Right atrium auricular region (tissue), 2 donors: ENCODE measurements around the gene CEP131. TPM values are rescaled to one million over a fixed set of nuclear protein-coding genes. Genes with fewer than 3 reads are reported as not detected.

Experiments used
- DNase-seq: peaks from one replicate; pipeline ENCODE4 v3.0.0-alpha.2; 2019; ENCODE audit warnings: low spot score
- H3K27ac ChIP-seq, 2 donors: fragments of 200-600 bp; sonication (generic); 1 replicate in 1 of 2; 2 replicates in 1 of 2; pipeline ENCODE4 v1.5.1; 2016 to 2019
- H3K27me3 ChIP-seq, 2 donors: fragments of 200-600 bp; sonication (generic); one replicate each; pipeline versions ENCODE4 v1.5.1 to v1.6.0; 2017 to 2019
- H3K36me3 ChIP-seq: fragments of 200-600 bp; sonication (generic); one replicate; pipeline ENCODE4 v1.5.1; 2016
- H3K4me1 ChIP-seq, 2 donors: fragments of 200-600 bp; sonication (generic); one replicate each; pipeline versions ENCODE4 v1.5.1 to v1.6.0; 2017 to 2019
- H3K4me3 ChIP-seq, 2 donors: fragments of 200-600 bp; sonication (generic); 1 replicate in 1 of 2; 2 replicates in 1 of 2; pipeline ENCODE4 v1.5.1; 2017 to 2019; ENCODE audit warnings: mild to moderate bottlenecking in 1 of 2, moderate library complexity in 1 of 2
- H3K9me3 ChIP-seq, 2 donors: fragments of 200-600 bp; sonication (generic); one replicate each; pipeline ENCODE4 v1.5.1; 2019
- CTCF ChIP-seq, 2 donors: fragments of 200-600 bp; sonication (generic); IDR thresholded peaks; one replicate each; pipeline ENCODE4 v1.5.1; 2019; ENCODE audit warnings: antibody characterized with exemption in 2 of 2
- total RNA-seq, 2 donors: library from RNA; depleted of rRNA; stranded (reverse); fragments of >200 nt; gene quantifications; one replicate each; pipeline ENCODE4 v1.1.0, GENCODE V29; 2016

Gene CEP131
- total RNA-seq, 2 donors from 2014 or later, result 5.5 to 6.2 TPM

DNA sequence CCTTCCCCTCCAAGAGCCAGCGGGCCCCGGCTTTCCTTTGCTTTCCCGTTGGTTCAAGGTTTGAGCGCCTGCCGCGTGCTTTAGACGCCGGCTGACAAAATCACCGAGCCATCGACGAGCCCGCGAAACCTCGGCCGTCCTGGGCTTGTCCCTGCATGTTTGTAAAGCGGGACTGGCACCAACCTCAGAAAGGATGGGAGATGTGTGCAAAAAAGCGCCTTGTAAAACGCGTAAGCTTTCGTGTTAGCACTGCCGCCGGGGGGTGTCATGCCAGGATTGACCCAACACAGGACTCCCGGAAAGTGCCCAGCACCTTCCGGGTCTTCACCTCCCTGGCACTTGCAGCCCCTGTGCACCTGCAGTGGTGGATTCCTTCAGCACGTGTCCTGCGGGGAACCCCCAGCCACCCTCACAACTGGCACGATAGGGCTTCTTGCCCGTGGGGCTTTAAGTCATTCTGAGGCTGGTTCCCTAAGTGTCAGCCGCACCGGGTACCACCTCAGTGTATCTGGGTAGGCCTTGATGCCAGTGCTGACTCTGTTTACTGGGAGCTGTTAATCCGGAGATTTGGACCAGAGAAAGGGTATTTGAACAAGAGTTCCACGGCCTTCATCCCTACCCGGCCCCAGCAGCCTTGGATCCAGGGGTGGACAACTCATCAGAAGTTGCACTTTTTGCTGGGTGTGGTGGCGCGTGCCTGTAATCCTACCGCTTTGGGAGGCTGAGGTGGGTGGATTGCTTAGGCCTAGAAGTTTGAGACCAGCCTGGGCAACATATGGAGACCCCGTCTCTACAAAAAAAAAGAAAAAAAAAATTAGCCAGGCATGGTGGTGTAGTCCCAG is 17.2 kb upstream of the CEP131 start:
- no peak for DNase-seq
- H3K4me1 ChIP-seq, result peaks cover 0 to 37% of the 10 kb centered on the region in 2 donors
- H3K9me3 ChIP-seq, result no peaks in the 10 kb centered on the region
- no peak for TF ChIP-seq CTCF (IDR thresholded peaks at IDR 0.05)
- H3K36me3 ChIP-seq, result no peaks in the 10 kb centered on the region
- H3K4me3 ChIP-seq, result peak overlapping the region; percentile 91 to 100
- no peaks in the 10 kb centered on the region for H3K27me3 ChIP-seq
- peak overlapping the region; percentile 79 to 80 for H3K27ac ChIP-seq

GRCh38 chr17:81238815-81239713 is 16.3 kb upstream of the CEP131 start, which contains the start of the genes NDUFAF8 and TEPSIN:
NDUFAF8 (plus strand) TSS chr17:81239318; CDS start chr17:81239364, 46 bp downstream.
TEPSIN (minus strand) TSS chr17:81239055; CDS start chr17:81239033, 22 bp downstream.
- Histone ChIP-seq H3K27ac (peak within 1 kb of the TSS; percentile 79 to 80), H3K9me3 (no peaks in the 10 kb centered on the region), H3K36me3 (no peaks in the 10 kb centered on the region), H3K4me1 (peaks cover 0 to 37% of the 10 kb centered on the region in 2 donors), H3K27me3 (no peaks in the 10 kb centered on the region), H3K4me3 (peak within 1 kb of the TSS; percentile 91 to 100)
- TF ChIP-seq CTCF (IDR thresholded peaks at IDR 0.05), result peak in 1 of 2 donors; percentile 32
- DNase-seq, result peak; percentile 99

- no peak for DNase-seq
- no peaks in the 10 kb centered on the region for H3K9me3 ChIP-seq
- H3K4me3 ChIP-seq, result peak overlapping the region; percentile 74 to 100
- H3K27ac ChIP-seq, result peak overlapping the region in 1 of 2 donors; percentile 62
- peaks cover 0 to 37% of the 10 kb centered on the region in 2 donors for H3K4me1 ChIP-seq
- H3K36me3 ChIP-seq, result peaks cover under 1% of the 10 kb centered on the region
- no peak for TF ChIP-seq CTCF (IDR thresholded peaks at IDR 0.05)
- H3K27me3 ChIP-seq, result no peaks in the 10 kb centered on the region
Measured at GRCh38 chr17:81238490-81238814, 15.7 kb upstream of the CEP131 start.

DNA sequence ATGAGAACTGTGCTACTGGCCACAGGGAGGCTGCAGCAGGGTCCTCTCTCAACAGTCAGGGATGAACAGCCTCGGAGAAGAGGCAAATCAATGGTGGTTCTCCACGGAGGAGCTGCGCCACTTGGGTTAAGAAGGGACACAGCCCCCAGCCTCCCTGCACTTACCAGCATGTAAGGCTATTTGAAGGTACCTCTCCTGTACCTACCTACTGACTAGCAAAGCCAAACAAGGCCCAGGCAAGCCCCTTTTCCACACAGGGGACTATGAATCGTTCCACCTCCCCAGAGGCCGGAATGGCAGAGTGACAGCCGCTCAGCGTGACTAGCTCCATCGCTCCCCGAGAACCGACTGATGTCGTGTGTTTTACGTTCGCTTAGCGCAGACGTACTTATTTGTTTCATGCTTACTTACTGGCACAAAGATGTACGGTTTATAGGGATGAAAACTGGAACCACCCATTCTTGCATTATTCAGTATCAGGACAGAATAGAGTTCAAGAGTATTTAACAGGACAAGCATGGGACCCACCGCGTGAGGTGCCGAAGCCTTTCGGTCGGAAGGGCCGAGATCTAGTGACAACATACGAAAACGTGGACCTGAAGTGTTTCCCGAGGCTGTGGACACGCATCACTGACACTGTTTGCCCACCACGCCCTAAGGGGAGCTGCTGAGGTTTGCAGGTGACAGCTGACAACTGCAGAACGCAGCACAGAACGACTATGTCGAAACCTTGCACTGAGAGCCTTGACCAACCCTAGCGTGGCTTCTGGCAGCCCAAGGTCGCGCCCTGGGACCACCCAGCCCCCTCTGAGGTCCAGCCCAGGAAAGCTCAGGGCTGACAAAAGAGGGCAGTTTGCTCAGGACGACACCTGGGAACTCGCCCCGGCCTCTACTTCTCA is 15.1 kb upstream of the CEP131 start:
- no peak overlapping the region for H3K27ac ChIP-seq
- no peak for DNase-seq
- H3K4me1 ChIP-seq, result peaks cover 0 to 37% of the 10 kb centered on the region in 2 donors
- H3K36me3 ChIP-seq, result peaks cover 6% of the 10 kb centered on the region
- H3K9me3 ChIP-seq, result no peaks in the 10 kb centered on the region
- no peak for TF ChIP-seq CTCF (IDR thresholded peaks at IDR 0.05)
- no peaks in the 10 kb centered on the region for H3K27me3 ChIP-seq
- H3K4me3 ChIP-seq, result peak overlapping the region; percentile 74 to 100

DNA sequence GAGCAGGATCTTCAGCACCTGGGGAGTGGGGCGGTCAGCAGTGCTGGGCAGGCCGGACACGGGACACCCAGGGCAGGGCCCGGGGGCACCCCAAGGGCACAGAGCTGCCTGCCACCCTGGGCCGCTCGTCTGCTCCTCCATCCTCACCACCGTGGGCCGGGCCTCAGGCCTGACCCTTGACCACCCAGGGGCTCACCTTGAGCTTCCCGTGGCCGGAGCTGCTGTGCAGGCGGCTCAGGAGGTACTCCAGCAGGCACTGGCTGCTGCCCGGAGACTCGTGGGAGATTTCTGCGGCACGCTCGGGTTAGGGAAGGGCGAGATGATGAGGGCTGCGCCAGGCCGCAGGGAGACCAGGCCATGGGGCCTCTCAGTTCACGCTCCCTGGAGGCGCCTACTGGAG is 14.0 kb upstream of the CEP131 start:
- Histone ChIP-seq H3K9me3 (no peaks in the 10 kb centered on the region), H3K4me3 (no peak overlapping the region), H3K27me3 (no peaks in the 10 kb centered on the region), H3K27ac (no peak overlapping the region), H3K4me1 (peaks cover 0 to 37% of the 10 kb centered on the region in 2 donors), H3K36me3 (peaks cover 17% of the 10 kb centered on the region)
- no peak for TF ChIP-seq CTCF (IDR thresholded peaks at IDR 0.05)
- DNase-seq, result no peak
